HCT116 (cell line): ENCODE results near the gene FKBP2. TPM values are rescaled to one million over a fixed set of nuclear protein-coding genes. Genes with fewer than 3 reads are reported as not detected.

ENCODE experiments used
- ATAC-seq: fragments of 200-7000 bp; cut with Tn5 transposase; 2 replicates; pipeline ENCODE4 v1.9.1; 2020; ENCODE audit warnings: mild to moderate bottlenecking, moderate library complexity
- BruUV-seq: library from RNA; stranded (reverse); fragments of 400-500 nt; replicated peaks from 2 replicates; lab custom pipeline; 2021; lab: Mats Ljungman, UMichigan
- CTCF ChIA-PET: fragments of 300-600 bp; sonication (Branson Sonifier 250); formaldehyde crosslinking; loops from one replicate; lab custom pipeline; 2021; ENCODE audit warnings: antibody characterized with exemption; lab: Charles Lee
- POLR2A ChIA-PET: fragments of 300-600, 350-600 bp; sonication (Branson Sonifier 250); formaldehyde crosslinking; loops from one replicate; lab custom pipeline; 2021; ENCODE audit warnings: antibody characterized with exemption; lab: Charles Lee
- RAD21 ChIA-PET, 2 experiments: fragments of 300-600 bp; sonication (Branson Sonifier 250); formaldehyde crosslinking; loops; one replicate each; lab custom pipeline; 2023; ENCODE audit warnings: low total read pairs in 2 of 2; ENCODE audit not compliant: uncharacterized antibody in 2 of 2, unreplicated experiment in 2 of 2, low non-redundant PET in 1 of 2; lab: Charles Lee
- DNase-seq: peaks from one replicate; pipeline ENCODE4 v3.0.0-alpha.2; 2010; ENCODE audit warnings: low read depth, low spot score
- H2AFZ ChIP-seq: fragments of 200-600 bp; shearing (Covaris generic), sonication (generic); 2 replicates; pipeline ENCODE4 v1.6.1; 2017; ENCODE audit warnings: low read depth, mixed run types, mixed read lengths, antibody characterized with exemption, low read length; ENCODE audit not compliant: poor library complexity, severe bottlenecking
- H3K27ac ChIP-seq: 2 replicates; pipeline ENCODE4 v1.5.1; 2012; ENCODE audit warnings: low read depth, low read length
- H3K27me3 ChIP-seq: fragments of 200-600 bp; sonication (generic); 2 replicates; pipeline ENCODE4 v1.6.1; 2016; ENCODE audit warnings: mixed run types, low read length, mixed read lengths; ENCODE audit not compliant: insufficient read depth
- H3K36me3 ChIP-seq, 2 experiments: fragments of 200-500 bp in 1 of 2; fragments of 200-600 bp in 1 of 2; sonication (Bioruptor generic) in 1 of 2; sonication (generic) in 1 of 2; 2 replicates each; pipeline versions ENCODE4 v1.5.1 to v1.6.1; 2014 to 2016; ENCODE audit warnings: low read length in 2 of 2, inconsistent platforms in 1 of 2, mixed read lengths in 1 of 2, mixed run types in 1 of 2; ENCODE audit not compliant: insufficient read depth in 2 of 2, control insufficient read depth in 1 of 2
- H3K4me1 ChIP-seq, 2 experiments: fragments of 200-600 bp in 1 of 2; sonication (generic) in 1 of 2; 2 replicates each; pipeline versions ENCODE4 v1.5.1 to v1.6.1; 2012 to 2017; ENCODE audit warnings: low read length in 2 of 2, inconsistent platforms in 1 of 2, mild to moderate bottlenecking in 1 of 2, mixed read lengths in 1 of 2, mixed run types in 1 of 2, moderate library complexity in 1 of 2; ENCODE audit not compliant: insufficient read depth in 2 of 2, control insufficient read depth in 1 of 2
- H3K4me2 ChIP-seq: fragments of 200-600 bp; sonication (generic); 2 replicates; pipeline ENCODE4 v1.6.1; 2017; ENCODE audit warnings: mixed run types, low read length, mixed read lengths
- H3K4me3 ChIP-seq, 2 experiments: fragments of 200-600 bp in 1 of 2; sonication (generic) in 1 of 2; replicated peaks in 1 of 2; 2 replicates each; pipeline ENCODE4 v1.5.1; 2011 to 2016; ENCODE audit warnings: low read length in 2 of 2, control low read depth in 1 of 2, low read depth in 1 of 2, mild to moderate bottlenecking in 1 of 2, mixed read lengths in 1 of 2, mixed run types in 1 of 2
- H3K79me2 ChIP-seq: fragments of 200-600 bp; sonication (generic); 2 replicates; pipeline ENCODE4 v1.6.1; 2017; ENCODE audit warnings: mild to moderate bottlenecking, mixed run types, low read length, moderate library complexity, mixed read lengths; ENCODE audit not compliant: insufficient read depth
- H3K9ac ChIP-seq: fragments of 200-600 bp; sonication (generic); 2 replicates; pipeline ENCODE4 v1.6.1; 2016; ENCODE audit warnings: low read length, mixed read lengths
- H3K9me2 ChIP-seq: fragments of 200-600 bp; sonication (generic), shearing (Covaris generic); 2 replicates; pipeline ENCODE4 v1.6.1; 2017; ENCODE audit warnings: mixed run types, mild to moderate bottlenecking, moderate library complexity; ENCODE audit not compliant: insufficient read depth
- H3K9me3 ChIP-seq, 2 experiments: fragments of 200-500 bp in 1 of 2; fragments of 200-600 bp in 1 of 2; sonication (Bioruptor generic) in 1 of 2; sonication (generic) in 1 of 2; 2 replicates each; pipeline ENCODE4 v1.6.1; 2014 to 2017; ENCODE audit warnings: low read length in 2 of 2, mixed read lengths in 2 of 2, inconsistent platforms in 1 of 2, low read depth in 1 of 2, mild to moderate bottlenecking in 1 of 2, mixed run types in 1 of 2, moderate library complexity in 1 of 2; ENCODE audit not compliant: control insufficient read depth in 1 of 2, insufficient read depth in 1 of 2
- H4K20me1 ChIP-seq: fragments of 200-600 bp; sonication (generic), shearing (Covaris generic); 2 replicates; pipeline ENCODE4 v1.6.1; 2017; ENCODE audit warnings: mixed run types, mild to moderate bottlenecking, moderate library complexity; ENCODE audit not compliant: insufficient read depth
- ATF3 ChIP-seq: IDR thresholded peaks from 2 replicates; pipeline ENCODE4 v1.6.1; 2012
- ELF1 ChIP-seq: IDR thresholded peaks from 2 replicates; pipeline ENCODE4 v1.6.1; 2012; ENCODE audit warnings: low read depth, borderline replicate concordance
- EZH2phosphoT487 ChIP-seq: fragments of 200-600 bp; IDR thresholded peaks from 2 replicates; pipeline ENCODE4 v1.6.1; 2018; ENCODE audit warnings: antibody characterized with exemption, borderline replicate concordance
- FOSL1 ChIP-seq: IDR thresholded peaks from 2 replicates; pipeline ENCODE4 v1.6.1; 2012; ENCODE audit warnings: low read depth
- MAX ChIP-seq: IDR thresholded peaks from 2 replicates; pipeline ENCODE4 v1.6.1; 2012
- POLR2A ChIP-seq: IDR thresholded peaks from 2 replicates; pipeline ENCODE4 v1.7.0; 2011; ENCODE audit warnings: borderline replicate concordance; ENCODE audit not compliant: insufficient read depth, insufficient read length; ENCODE audit errors: extremely low read depth
- POLR2AphosphoS5 ChIP-seq: IDR thresholded peaks from 2 replicates; pipeline ENCODE4 v1.6.1; 2011; ENCODE audit warnings: mild to moderate bottlenecking, low read depth, low read length, moderate library complexity
- RAD21 ChIP-seq: IDR thresholded peaks from 2 replicates; pipeline ENCODE4 v1.6.1; 2012; ENCODE audit warnings: low read depth, mild to moderate bottlenecking
- SP1 ChIP-seq: IDR thresholded peaks from 2 replicates; pipeline ENCODE4 v1.6.1; 2012; ENCODE audit warnings: low read depth
- SRF ChIP-seq: IDR thresholded peaks from 2 replicates; pipeline ENCODE4 v1.6.1; 2012; ENCODE audit warnings: low read depth
- ZNF274 ChIP-seq: fragments of 200-500 bp; sonication (Bioruptor generic); IDR thresholded peaks from 2 replicates; pipeline ENCODE4 v1.6.1; 2014; ENCODE audit warnings: mild to moderate bottlenecking, low read depth, low read length, inconsistent platforms
- intact Hi-C: fragments of 100-400 bp; cut with micrococcal nuclease; formaldehyde crosslinking; loops from 2 replicates; pipeline ENCODE4 v1.10.0; 2022
- total RNA-seq: library from RNA; stranded (reverse); gene quantifications from one replicate; pipeline ENCODE4 v1.2.1, GENCODE V29; 2021; ENCODE audit not compliant: unreplicated experiment
- TF ChIP-seq, protein P1 (sequence below): IDR thresholded peaks from 2 replicates; pipeline ENCODE4 v1.6.1; 2012; ENCODE audit warnings: low read depth

FKBP2 gene
- total RNA-seq, 1 experiment from 2014 or later: 69.2 TPM

DNA sequence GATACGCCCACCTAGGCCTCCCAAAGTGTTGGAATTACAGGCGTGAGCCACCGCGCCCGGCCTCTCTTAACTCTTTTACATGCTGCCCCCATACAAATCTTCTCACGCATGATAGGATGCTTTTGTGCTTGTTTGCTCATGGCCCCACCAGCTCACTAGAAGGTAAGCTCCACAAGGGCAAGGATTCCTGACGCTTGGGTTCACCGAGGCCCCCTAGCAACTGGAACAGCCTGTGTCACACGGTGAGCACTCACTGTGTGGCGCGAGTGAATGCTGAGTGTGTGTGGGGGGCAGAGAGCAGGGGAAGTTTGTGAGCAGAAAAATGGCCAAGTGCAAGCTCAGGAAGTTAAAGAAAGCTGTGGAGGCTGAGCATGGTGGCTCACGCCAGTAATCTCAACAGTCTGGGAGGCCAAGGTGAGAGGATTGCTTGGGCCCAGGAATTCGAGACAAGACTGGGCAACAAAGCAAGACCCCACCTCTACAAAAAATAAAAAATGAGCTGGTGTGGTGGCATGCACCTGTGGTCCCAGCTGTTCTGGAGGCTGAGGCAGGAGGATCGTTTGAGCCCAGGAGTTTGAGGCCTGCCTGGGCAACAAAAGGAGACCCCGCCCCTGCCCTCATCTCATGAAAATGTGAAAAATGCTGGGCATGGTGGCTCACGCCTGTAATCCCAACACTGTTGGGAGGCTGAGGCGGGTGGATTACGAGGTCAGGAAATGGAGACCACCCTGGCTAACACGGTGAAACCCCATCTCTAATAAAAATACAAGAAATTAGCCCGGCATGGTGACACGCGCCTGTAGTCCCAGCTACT is 41.3 kb downstream of the FKBP2 start (continued):
- TF ChIP-seq, protein P1, sequence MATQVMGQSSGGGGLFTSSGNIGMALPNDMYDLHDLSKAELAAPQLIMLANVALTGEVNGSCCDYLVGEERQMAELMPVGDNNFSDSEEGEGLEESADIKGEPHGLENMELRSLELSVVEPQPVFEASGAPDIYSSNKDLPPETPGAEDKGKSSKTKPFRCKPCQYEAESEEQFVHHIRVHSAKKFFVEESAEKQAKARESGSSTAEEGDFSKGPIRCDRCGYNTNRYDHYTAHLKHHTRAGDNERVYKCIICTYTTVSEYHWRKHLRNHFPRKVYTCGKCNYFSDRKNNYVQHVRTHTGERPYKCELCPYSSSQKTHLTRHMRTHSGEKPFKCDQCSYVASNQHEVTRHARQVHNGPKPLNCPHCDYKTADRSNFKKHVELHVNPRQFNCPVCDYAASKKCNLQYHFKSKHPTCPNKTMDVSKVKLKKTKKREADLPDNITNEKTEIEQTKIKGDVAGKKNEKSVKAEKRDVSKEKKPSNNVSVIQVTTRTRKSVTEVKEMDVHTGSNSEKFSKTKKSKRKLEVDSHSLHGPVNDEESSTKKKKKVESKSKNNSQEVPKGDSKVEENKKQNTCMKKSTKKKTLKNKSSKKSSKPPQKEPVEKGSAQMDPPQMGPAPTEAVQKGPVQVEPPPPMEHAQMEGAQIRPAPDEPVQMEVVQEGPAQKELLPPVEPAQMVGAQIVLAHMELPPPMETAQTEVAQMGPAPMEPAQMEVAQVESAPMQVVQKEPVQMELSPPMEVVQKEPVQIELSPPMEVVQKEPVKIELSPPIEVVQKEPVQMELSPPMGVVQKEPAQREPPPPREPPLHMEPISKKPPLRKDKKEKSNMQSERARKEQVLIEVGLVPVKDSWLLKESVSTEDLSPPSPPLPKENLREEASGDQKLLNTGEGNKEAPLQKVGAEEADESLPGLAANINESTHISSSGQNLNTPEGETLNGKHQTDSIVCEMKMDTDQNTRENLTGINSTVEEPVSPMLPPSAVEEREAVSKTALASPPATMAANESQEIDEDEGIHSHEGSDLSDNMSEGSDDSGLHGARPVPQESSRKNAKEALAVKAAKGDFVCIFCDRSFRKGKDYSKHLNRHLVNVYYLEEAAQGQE: no peak
- TF ChIP-seq ZNF274: no peak
- no peak for TF ChIP-seq POLR2AphosphoS5
- TF ChIP-seq ELF1: no peak
- TF ChIP-seq MAX: no peak
- no peak for TF ChIP-seq FOSL1
- TF ChIP-seq RAD21: no peak
- TF ChIP-seq, all 23 proteins: peak for 0

GRCh38 chr11:64283092-64283491 is 42.2 kb downstream of the FKBP2 start:
- RAD21 ChIA-PET: no interaction called here
- Histone ChIP-seq H3K36me3 (no peaks in the 10 kb centered on the region; a peak in 1 of 4 replicates), H3K4me2 (peak overlapping the region; percentile 96; the same call in 1 of the 2 replicates), H4K20me1 (no peaks in the 10 kb centered on the region), H2AFZ (no peak overlapping the region), H3K4me3 (peak overlapping the region in 1 of 2 experiments; percentile 77; a peak in 2 of 4 replicates), H3K27ac (no peak overlapping the region), H3K9me3 (no peaks in the 10 kb centered on the region), H3K27me3 (no peaks in the 10 kb centered on the region), H3K79me2 (no peaks in the 10 kb centered on the region), H3K4me1 (peaks cover 14 to 27% of the 10 kb centered on the region in 2 experiments), H3K9me2 (no peaks in the 10 kb centered on the region), H3K9ac (no peak overlapping the region)
- CTCF ChIA-PET: interaction anchor here (4.3 kb wide), 1 partner anchor 21 kb away, joined by 22 read pairs; the partner anchor contains the start of gene ESRRA
- TF ChIP-seq POLR2A (no peak), SRF (no peak), EZH2phosphoT487 (no peak), ATF3 (no peak), RAD21 (no peak), FOSL1 (no peak), SP1 (no peak)
- TF ChIP-seq, protein P1: no peak
- BruUV-seq: no TSS peak
- intact Hi-C loops: no loop called here
- POLR2A ChIA-PET: interaction anchor here (1.3 to 1.6 kb wide), 3 partner anchors 18 to 56 kb away, joined by 3 to 5 read pairs (median 4); partner anchors contain the start of gene NUDT22
- ATAC-seq: no peak
- no peak for DNase-seq
